GM19025 (cell line): Measurements from ENCODE around the gene EPHA8.

Experiments used
- ATAC-seq: cut with Tn5 transposase; IDR thresholded peaks from one replicate; pipeline ENCODE4 v1.9.1; 2021; ENCODE audit warnings: mild to moderate bottlenecking, low read depth, moderate library complexity; ENCODE audit not compliant: unreplicated experiment

Gene EPHA8

DNA sequence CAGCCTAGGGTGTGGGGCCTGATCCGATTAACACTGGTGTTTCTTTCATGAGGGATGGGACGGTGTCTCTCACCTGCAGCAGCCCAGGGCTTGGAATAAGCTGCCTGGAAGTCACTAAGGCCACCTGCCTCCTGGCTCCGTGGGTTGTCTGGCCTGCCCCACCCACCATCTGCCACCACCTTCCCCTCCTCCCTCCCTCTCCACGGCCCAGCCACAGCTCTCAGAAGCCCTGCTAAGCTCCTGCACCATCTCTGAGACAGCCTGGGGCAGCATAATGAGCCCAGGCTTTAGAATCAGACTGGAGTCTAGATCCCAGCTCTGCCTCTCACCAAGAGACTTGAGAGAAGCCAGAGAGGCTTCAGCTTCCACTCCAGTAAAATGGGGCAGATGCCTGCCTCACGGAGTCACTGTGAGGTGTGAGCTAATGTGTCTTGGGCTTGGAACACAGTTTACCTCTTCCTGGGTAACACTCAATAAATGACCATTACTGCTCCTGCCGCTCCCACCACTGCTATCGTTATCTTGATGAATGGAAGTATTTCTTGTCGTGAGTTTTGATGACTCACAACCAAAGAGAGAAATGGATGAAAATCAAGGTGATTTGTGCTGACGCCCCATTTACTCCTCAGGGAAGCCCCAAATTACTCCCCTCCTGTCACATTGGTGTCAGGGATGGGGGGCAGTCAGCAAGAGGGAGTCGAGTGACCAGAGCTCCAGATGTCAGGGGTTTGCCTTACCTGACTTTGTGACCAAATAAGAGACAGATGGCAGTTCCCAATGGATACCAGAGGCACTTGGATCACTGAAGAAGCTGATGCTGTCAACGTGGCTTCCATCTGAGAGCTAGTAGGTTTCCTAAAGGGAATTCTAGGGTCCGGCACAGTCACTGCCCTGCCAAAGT is 49.6 kb downstream of the EPHA8 start:
- no peak for ATAC-seq

DNA sequence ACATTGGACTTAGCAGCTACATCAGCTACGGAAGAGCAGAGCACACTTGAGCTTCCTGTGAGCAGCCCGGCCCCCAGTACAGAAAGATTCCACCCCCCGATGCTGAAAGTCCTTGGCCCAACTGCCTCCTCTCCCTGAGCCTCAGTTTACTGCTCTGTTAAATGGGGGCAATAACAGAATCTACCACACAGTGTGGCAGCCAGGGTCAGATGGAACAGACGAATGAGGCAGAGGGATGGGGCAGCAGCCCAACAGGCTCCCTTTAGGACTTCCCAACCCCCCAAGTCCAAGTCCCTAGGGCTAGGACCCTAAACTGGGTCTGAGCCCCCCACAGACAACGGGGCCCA is 50.3 kb downstream of the EPHA8 start:
- no peak for ATAC-seq

GRCh38 chr1:22613951-22614350 is 50.7 kb downstream of the EPHA8 start:
- ATAC-seq, result no peak

GRCh38 chr1:22615886-22616285 is 52.6 kb downstream of the EPHA8 start:
- no peak for ATAC-seq

DNA sequence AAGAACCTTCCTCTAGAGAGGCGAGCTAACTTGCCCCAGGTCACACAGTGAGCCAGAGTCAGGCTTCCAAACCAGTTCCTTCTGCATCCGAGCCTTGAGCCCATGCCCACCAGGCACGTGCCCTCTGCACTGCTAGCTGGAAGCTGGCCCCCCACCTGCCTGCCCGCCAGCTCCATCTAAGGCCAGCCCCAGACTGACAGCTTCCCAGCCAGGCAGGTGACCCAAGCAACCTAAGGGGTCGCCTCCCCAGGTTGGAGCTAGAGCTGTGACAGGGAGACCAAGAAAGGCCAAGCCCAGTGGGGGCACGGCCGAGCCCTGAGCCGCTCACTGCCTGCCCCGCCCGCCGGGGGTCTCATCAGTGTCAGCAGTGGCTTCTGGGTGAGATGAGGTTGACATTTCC is 53.3 kb downstream of the EPHA8 start:
- ATAC-seq, result no peak

- ATAC-seq, result no peak
Observed at GRCh38 chr1:22618056-22618455, 54.8 kb downstream of the EPHA8 start.

DNA sequence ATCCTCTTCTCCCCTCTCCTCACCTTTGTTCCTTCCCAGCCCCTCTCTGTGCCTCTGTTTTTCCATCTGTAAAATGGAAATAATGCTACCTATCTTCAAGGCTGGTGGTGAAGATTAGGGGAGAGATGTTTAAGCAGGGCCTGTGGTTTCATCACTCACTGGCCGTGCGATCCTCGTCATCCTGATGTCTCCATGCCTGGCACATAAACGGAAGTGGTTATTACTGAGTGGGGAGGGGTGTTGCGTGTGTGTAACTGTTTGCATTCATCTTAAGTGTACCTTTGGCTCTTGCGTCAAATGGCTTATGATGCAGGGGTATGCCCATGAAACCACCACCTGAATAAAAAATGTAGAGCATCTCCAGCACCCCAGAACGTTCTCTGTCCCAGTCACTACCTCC is 56.0 kb downstream of the EPHA8 start:
- no peak for ATAC-seq

DNA sequence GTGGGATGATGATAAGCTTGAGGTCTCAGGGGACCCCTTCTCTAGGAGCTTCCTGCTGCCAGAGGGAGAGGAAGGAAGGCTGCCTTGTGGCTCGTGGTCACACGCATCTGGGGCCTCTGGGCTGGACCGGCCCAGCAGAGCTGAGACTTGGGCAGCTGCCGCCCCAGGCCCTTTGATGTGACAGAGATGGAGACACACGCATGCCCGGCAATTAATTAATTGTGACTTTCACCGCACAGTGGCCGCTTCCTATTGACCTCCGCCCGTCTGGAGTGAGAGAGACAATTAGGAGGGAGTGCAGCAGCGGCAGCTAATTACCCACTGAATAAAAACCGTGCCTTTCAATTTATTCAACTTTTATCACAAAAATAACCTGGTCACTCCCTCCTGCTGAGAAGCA is 56.5 kb downstream of the EPHA8 start:
- no peak for ATAC-seq

DNA sequence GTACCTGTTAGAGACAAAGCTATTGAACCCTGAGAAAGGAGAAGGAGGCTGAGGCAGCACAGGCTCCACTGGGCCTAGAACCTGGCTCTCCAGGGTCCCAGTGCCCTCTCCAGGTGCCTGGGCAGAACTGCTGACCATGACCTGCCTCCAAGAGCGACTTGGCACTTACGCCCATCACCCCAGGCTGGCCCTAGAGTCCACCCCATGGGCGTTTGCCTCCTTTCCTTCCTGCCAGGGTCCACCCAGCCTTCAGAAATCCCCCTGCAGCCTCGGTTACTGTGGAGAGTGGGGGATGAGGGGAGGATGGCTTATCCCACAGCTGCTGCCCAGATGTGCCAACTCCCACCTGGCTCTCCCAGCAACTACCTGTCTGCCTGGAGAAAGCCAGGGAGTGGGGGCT is 58.5 kb downstream of the EPHA8 start:
- no peak for ATAC-seq

DNA sequence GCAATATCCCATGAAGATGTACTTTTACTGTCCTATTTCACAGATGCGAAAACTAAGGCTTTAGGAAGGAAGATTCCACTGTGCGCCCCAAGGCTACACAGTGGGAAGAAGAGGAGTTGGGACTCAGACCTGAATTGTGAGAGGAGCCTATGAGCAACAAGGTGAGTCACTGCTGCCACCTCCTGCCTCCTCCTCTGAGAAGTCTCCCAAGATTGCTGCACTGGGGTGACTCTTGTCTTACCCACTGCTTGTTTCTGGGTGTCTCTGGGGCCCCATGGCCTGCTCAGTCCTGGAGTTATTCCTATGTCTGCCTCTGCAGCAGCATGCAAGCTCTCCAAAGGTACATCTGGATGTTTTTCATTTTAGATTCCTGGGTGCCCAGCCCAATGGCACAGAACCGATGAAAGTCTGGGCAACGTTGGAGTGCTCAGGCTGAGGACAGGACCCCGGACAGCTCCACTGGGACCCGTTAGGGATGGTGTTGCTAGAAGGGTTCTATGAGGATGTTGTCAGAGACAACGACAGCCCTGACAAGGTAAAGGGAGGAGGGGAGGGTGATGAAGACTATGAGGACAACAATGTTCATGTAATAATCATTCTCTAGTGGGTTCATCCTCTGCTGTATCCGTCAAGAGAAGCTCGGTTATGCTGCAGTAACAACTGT is 62.1 kb downstream of the EPHA8 start:
- no peak for ATAC-seq

DNA sequence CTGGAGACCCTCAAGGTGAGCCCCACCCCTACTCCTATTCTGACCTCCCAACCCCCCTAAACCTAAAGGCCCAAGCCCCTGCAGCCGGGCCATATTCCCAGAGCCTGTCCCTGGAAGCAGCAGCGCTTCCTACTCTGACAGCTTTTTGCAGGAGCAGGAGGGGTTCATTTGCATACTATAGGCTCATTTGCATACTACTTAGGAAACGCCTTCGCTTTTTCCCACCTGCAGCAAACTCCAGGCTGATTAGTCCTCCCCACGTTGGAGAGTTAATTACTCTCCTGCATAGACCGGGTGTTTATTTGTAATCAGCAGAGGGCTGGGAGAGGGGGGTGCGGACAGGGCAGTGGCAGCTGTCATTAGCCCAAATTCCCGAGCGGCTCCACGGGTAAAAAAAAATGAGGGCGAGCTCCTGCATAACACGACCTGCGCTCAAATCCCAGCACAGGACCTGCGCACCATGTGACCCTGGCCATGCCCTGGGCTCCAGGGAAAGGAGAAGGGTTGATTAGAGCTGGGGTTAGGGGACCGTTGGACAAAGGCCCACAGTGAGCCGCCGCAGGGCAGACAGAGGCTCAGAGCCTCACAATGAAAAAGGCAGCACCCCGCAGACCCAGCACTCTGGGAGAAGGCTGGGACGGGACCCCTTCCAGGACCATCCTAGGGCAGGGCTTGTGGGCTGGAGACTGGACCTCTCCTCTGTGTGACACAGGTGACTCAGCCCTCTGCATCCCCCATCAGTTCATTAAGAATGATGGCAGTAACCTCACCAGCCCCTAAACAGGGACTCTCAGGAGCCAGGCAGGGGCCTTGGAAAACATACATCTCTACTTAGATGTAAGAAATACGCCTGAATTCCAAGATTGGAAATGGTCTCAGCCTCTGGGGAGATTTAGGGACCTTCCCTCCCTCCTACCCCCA is 63.2 kb downstream of the EPHA8 start:
- no peak for ATAC-seq

DNA sequence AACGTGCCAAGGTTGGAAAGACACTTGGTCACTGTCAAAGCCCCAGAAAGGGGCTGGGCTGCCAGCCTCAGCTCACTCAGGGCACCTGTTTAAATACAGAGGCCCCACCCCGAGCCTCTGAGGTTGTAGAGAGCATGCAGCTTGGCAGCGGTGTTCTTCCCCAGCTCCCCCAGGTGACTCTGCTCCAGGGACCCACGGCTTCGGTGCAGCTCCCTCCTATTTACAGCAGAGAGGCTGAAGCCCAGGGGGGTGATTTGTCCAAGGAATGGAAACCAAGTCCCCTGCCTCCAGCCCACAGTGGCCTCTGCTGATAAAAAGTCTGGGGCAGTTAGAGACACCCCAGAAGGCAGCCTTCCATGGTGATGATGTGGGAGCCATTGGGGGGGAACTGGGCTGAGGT is 64.0 kb downstream of the EPHA8 start:
- ATAC-seq, result no peak

DNA sequence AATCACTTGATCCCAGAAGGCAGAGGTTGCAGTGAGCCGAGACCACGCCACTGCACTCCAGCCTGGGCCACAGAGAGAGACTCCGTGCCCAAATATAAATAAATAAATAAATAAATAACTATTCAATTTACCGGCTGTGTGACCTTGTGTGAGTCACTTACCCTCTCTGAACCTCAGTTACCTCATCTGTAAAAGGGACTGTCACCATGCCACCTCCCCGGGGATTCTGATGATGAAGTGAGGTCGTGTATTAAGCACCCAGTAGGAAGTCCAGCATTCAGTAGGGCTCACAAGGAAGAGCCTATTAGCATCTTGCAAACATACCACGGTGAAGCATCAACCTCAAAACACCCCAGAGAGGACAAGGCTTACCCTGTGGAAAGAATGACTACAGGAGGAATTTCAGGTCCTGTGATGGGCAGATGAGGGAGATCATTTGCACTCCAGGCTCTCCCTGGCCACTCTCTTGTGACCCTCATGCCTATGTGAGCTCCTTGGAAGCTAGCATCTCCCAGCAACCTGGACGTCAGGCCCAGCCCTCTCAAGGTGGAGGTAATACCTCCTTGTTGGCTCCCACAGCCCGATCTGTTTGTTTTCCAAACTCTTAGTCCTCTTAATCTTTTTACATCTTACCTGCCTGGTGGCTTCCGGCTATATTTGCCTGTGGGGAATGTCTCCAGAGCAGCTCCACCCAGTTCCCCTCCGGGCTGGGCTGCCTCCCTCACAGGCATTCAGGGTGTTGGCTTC is 65.6 kb downstream of the EPHA8 start:
- no peak for ATAC-seq

GRCh38 chr1:22629886-22630285 is 66.6 kb downstream of the EPHA8 start:
- no peak for ATAC-seq

GRCh38 chr1:22633697-22634463 is 70.6 kb downstream of the EPHA8 start:
- ATAC-seq, result no peak

- no peak for ATAC-seq
Observed at GRCh38 chr1:22635436-22635835, 72.1 kb downstream of the EPHA8 start.

GRCh38 chr1:22636353-22636752 is 73.1 kb downstream of the EPHA8 start, which contains the start of gene C1QA:
Gene C1QA, plus strand, starts transcription at chr1:22636628. Its CDS starts 989 bp downstream, at chr1:22637617.
- no peak for ATAC-seq

- no peak for ATAC-seq
Observed at GRCh38 chr1:22636927-22637326, 73.6 kb downstream of the EPHA8 start.

DNA sequence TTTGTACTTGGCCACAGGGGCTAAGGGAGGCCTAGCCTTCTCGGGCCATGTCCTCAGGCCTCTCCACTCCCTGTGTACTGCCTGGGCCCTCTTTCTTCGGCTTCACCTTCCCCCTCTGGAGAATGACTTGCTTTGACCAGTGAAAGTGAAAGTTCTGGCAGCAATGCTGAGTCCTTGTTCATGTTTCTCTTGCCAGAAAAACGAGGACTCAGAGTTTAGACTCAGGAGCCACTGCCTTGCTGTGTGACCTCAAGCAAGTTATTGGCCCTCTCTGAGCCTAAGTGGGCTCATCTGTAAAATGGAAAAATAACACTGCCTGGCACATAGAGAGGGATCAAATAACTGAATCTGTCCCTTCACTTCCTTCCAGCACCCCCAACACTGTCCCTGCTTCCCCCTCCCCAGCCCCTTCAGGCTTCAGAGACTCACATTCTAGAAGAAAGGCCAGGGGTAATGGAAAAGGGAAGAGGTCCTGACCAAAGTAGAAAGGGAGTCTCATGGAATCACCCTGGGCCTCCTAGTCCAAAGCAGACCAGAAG is 74.7 kb downstream of the EPHA8 start:
- no peak for ATAC-seq
